ENCODE measurements around the gene CDK2AP2.

The CDK2AP2 gene

DNA sequence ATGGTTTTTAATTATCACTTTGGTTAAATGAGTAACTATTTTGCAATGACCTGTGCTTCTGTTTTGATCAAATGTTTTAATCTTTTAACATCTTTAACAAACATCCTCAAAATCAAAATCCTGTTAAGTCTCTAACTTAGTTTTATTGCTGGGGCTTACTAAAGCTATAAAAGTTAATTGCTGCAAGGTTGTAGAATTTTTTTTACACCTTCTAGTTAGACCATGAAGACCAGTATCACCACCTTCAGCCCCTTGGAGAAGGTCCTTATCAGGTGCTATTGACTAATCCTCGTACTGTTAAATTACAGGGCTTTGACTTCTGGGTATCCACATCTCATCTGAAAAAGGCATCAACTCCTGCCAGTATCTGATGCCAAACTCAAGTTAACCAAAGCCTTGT, 27.6 kb upstream of the CDK2AP2 start:
- no peak for DNase-seq (ENCODE audit: extremely low read depth, low read depth)
- TF ChIP-seq, protein P1, sequence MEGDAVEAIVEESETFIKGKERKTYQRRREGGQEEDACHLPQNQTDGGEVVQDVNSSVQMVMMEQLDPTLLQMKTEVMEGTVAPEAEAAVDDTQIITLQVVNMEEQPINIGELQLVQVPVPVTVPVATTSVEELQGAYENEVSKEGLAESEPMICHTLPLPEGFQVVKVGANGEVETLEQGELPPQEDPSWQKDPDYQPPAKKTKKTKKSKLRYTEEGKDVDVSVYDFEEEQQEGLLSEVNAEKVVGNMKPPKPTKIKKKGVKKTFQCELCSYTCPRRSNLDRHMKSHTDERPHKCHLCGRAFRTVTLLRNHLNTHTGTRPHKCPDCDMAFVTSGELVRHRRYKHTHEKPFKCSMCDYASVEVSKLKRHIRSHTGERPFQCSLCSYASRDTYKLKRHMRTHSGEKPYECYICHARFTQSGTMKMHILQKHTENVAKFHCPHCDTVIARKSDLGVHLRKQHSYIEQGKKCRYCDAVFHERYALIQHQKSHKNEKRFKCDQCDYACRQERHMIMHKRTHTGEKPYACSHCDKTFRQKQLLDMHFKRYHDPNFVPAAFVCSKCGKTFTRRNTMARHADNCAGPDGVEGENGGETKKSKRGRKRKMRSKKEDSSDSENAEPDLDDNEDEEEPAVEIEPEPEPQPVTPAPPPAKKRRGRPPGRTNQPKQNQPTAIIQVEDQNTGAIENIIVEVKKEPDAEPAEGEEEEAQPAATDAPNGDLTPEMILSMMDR (IDR thresholded peaks at IDR 0.05; ENCODE audit: low read depth, low read length), result no peak

GRCh38 chr11:67534070-67534679, 26.2 kb upstream of the CDK2AP2 start:
- no peak for DNase-seq (ENCODE audit: extremely low read depth, low read depth)
- TF ChIP-seq, protein P1 (IDR thresholded peaks at IDR 0.05; ENCODE audit: low read depth, low read length), result no peak

- DNase-seq (ENCODE audit: extremely low read depth, low read depth), result no peak
- TF ChIP-seq, protein P1 (IDR thresholded peaks at IDR 0.05; ENCODE audit: low read depth, low read length), result no peak
Measured at GRCh38 chr11:67532889-67533288, 24.9 kb upstream of the CDK2AP2 start.

DNA sequence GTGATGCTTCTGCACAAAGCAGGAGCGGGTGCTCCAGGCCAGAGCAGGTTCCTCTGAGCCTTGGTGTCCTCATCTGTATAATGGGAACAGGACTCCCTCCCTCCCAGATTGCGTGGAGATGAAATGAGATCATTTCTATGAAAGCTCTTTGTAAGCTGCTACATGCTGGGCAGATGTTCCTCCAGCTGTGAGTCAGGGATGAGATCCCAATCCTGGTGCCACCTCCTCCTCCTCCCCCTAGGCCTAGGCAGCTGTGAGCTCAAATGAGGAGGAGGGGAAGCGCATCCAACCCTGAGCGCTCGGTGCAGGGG, 22.3 kb upstream of the CDK2AP2 start:
- DNase-seq (ENCODE audit: extremely low read depth, low read depth), result no peak
- TF ChIP-seq, protein P1 (IDR thresholded peaks at IDR 0.05; ENCODE audit: low read depth, low read length), result no peak

GRCh38 chr11:67528376-67528775, 20.4 kb upstream of the CDK2AP2 start:
- DNase-seq (ENCODE audit: extremely low read depth, low read depth), result no peak
- TF ChIP-seq, protein P1 (IDR thresholded peaks at IDR 0.05; ENCODE audit: low read depth, low read length), result no peak

DNA sequence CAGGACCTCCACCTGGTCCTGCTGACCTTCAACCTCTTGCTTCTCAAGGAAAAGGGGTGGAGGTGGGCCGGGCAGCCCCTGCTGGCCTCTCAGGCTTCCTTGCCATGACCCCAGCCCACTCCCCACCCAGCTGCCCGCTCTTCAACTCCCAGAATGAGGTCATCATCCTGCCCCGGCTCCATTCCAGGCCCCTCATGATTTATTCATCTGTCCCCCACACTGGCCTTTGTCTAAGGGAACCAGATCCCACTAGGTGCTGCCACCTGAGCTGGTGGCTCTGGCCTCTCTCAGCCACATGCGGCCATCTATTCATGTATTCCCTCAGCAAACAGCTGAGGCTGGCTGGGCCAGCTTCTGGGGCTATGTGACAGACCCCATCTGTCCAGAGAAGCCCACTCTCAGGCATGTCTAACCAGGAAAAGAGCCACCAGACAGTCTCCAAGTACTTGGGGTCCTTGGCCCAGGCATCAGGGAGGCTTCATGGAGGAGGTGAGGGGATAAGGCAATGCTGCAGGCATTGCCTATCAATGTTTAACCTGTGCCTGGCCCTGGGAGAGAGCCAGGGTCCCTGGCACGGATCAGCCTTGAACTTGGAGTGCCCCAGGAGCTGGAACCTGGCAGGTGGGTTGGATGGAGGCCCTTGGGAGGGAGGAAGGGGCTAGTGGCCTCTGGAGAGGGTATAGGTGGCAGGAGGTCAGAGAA, 17.5 kb upstream of the CDK2AP2 start:
- no peak for DNase-seq (ENCODE audit: extremely low read depth, low read depth)
- TF ChIP-seq, protein P1 (IDR thresholded peaks at IDR 0.05; ENCODE audit: low read depth, low read length), result no peak

DNA sequence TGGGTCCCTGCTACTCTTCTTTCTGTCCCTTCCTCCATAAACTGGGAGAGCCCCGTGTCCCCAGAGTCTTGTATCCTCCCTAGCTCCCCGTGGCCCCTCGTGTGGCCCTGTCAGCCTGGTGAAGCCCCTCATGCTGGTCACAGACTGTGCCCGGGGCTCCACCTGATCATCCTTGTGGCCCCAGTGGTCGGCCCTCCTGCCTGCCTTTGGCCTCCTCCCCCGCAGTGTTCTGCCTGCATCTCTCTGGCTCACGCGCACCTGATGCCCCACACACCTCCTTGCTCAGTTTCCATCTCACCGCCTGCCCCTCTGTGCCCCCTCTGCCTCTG, 16.5 kb upstream of the CDK2AP2 start:
- TF ChIP-seq, protein P1 (IDR thresholded peaks at IDR 0.05; ENCODE audit: low read depth, low read length), result no peak
- no peak for DNase-seq (ENCODE audit: extremely low read depth, low read depth)

Measured in AG09319 (cell line).